Activated T-helper 2 cell treated with anti-CD3 and anti-CD28 coated beads, Interferon-gamma antibody, Interleukin-2, Interleukin-4, amounts not matched to agents 10 μg/mL and 5 μg/mL and 100 μg/mL, durations not matched to agents 14 hours and 24 hours and 36 hours (primary cell): Measurements from ENCODE around the gene MYZAP. TPM values are rescaled to one million over a fixed set of nuclear protein-coding genes. Genes with fewer than 3 reads are reported as not detected.

ENCODE experiments used
- DNase-seq: peaks from one replicate; pipeline ENCODE4 v3.0.0; 2021; ENCODE audit warnings: low spot score
- H3K27ac Mint-ChIP-seq: one replicate; pipeline ENCODE4 v1.8.0; 2021; ENCODE audit warnings: mixed read lengths
- H3K27me3 Mint-ChIP-seq: one replicate; pipeline ENCODE4 v1.8.0; 2021; ENCODE audit warnings: low read depth, mixed read lengths
- H3K36me3 Mint-ChIP-seq: one replicate; pipeline ENCODE4 v1.8.0; 2021; ENCODE audit warnings: low read depth, mixed read lengths
- H3K4me1 Mint-ChIP-seq: one replicate; pipeline ENCODE4 v1.8.0; 2021; ENCODE audit warnings: low read depth, mixed read lengths
- H3K4me3 Mint-ChIP-seq: one replicate; pipeline ENCODE4 v1.8.0; 2021; ENCODE audit warnings: low read depth, mild to moderate bottlenecking, moderate library complexity, mixed read lengths
- H3K9me3 Mint-ChIP-seq: one replicate; pipeline ENCODE4 v1.8.0; 2021; ENCODE audit warnings: mixed read lengths
- intact Hi-C: fragments of 100-400 bp; cut with micrococcal nuclease; formaldehyde crosslinking; loops from one replicate; pipeline ENCODE4 v1.15.1; 2023
- total RNA-seq: library from RNA; stranded (reverse); gene quantifications from 2 replicates; pipeline ENCODE4 v1.2.3, GENCODE V29; 2022

The MYZAP gene
- total RNA-seq = not detected in 2 replicates

- peaks cover 17% of the 10 kb centered on the region for H3K4me1 Mint-ChIP-seq
- H3K4me3 Mint-ChIP-seq = peak within 1 kb of the TSS; percentile 56
- no peaks in the 10 kb centered on the region for H3K36me3 Mint-ChIP-seq
- no peak within 1 kb of the TSS for H3K27ac Mint-ChIP-seq
- H3K9me3 Mint-ChIP-seq = no peaks in the 10 kb centered on the region
- intact Hi-C loops = no loop called here
- peaks cover 24% of the 10 kb centered on the region for H3K27me3 Mint-ChIP-seq
- DNase-seq = peak; percentile 12
These were observed at the start of gene MYZAP for GRCh38 chr15:57591822-57592367. TSS of gene MYZAP (plus strand) at chr15:57591904. CDS start at chr15:57592035, 131 bp downstream.

GRCh38 chr15:57542505-57542817 is 49.2 kb upstream of the MYZAP start:
- DNase-seq = no peak
- peaks cover 5% of the 10 kb centered on the region for H3K27me3 Mint-ChIP-seq
- no peak overlapping the region for H3K27ac Mint-ChIP-seq
- intact Hi-C loops = no loop called here
- H3K9me3 Mint-ChIP-seq = peaks cover 4% of the 10 kb centered on the region
- peaks cover 3% of the 10 kb centered on the region for H3K4me1 Mint-ChIP-seq
- no peak overlapping the region for H3K4me3 Mint-ChIP-seq
- no peaks in the 10 kb centered on the region for H3K36me3 Mint-ChIP-seq

- Mint-ChIP-seq H3K36me3 (no peaks in the 10 kb centered on the region), H3K4me1 (peaks cover 3% of the 10 kb centered on the region)
These were observed 46.7 kb upstream of the MYZAP start for GRCh38 chr15:57544848-57545480.

GRCh38 chr15:57545995-57546394 is 45.7 kb upstream of the MYZAP start:
- Mint-ChIP-seq H3K4me3 (no peak overlapping the region), H3K27ac (no peak overlapping the region), H3K36me3 (no peaks in the 10 kb centered on the region), H3K27me3 (no peaks in the 10 kb centered on the region), H3K9me3 (no peaks in the 10 kb centered on the region), H3K4me1 (no peaks in the 10 kb centered on the region)
- DNase-seq = no peak
- intact Hi-C loops = no loop called here

More at GRCh38 chr15:57544848-57545480, 46.7 kb upstream of the MYZAP start:
- DNase-seq = no peak
- Mint-ChIP-seq H3K4me3 (no peak overlapping the region), H3K9me3 (peaks cover 4% of the 10 kb centered on the region), H3K27ac (no peak overlapping the region), H3K27me3 (peaks cover 1% of the 10 kb centered on the region)
- intact Hi-C loops = no loop called here

- no peak overlapping the region for H3K27ac Mint-ChIP-seq
- no peaks in the 10 kb centered on the region for H3K36me3 Mint-ChIP-seq
- H3K4me1 Mint-ChIP-seq = no peaks in the 10 kb centered on the region
- intact Hi-C loops = no loop called here
- no peaks in the 10 kb centered on the region for H3K27me3 Mint-ChIP-seq
- no peaks in the 10 kb centered on the region for H3K9me3 Mint-ChIP-seq
- no peak for DNase-seq
- no peak overlapping the region for H3K4me3 Mint-ChIP-seq
These were observed 44.4 kb upstream of the MYZAP start for GRCh38 chr15:57547243-57547755.

GRCh38 chr15:57548351-57548750 is 43.4 kb upstream of the MYZAP start:
- no peak overlapping the region for H3K27ac Mint-ChIP-seq
- H3K4me3 Mint-ChIP-seq = no peak overlapping the region
- no peaks in the 10 kb centered on the region for H3K4me1 Mint-ChIP-seq
- no peak for DNase-seq
- intact Hi-C loops = no loop called here
- H3K27me3 Mint-ChIP-seq = no peaks in the 10 kb centered on the region
- no peaks in the 10 kb centered on the region for H3K36me3 Mint-ChIP-seq
- H3K9me3 Mint-ChIP-seq = no peaks in the 10 kb centered on the region

GRCh38 chr15:57548835-57549234 is 42.9 kb upstream of the MYZAP start:
- intact Hi-C loops = no loop called here
- H3K9me3 Mint-ChIP-seq = no peaks in the 10 kb centered on the region
- H3K4me3 Mint-ChIP-seq = no peak overlapping the region
- no peaks in the 10 kb centered on the region for H3K36me3 Mint-ChIP-seq
- no peaks in the 10 kb centered on the region for H3K27me3 Mint-ChIP-seq
- no peak overlapping the region for H3K27ac Mint-ChIP-seq
- no peaks in the 10 kb centered on the region for H3K4me1 Mint-ChIP-seq
- no peak for DNase-seq

- no peak overlapping the region for H3K27ac Mint-ChIP-seq
These were observed 41.8 kb upstream of the MYZAP start for GRCh38 chr15:57549935-57550334.

GRCh38 chr15:57550640-57551039 is 41.1 kb upstream of the MYZAP start:
- no peaks in the 10 kb centered on the region for H3K36me3 Mint-ChIP-seq

More at GRCh38 chr15:57549935-57550334, 41.8 kb upstream of the MYZAP start:
- H3K4me3 Mint-ChIP-seq = no peak overlapping the region
- no peaks in the 10 kb centered on the region for H3K9me3 Mint-ChIP-seq
- H3K36me3 Mint-ChIP-seq = no peaks in the 10 kb centered on the region
- no peaks in the 10 kb centered on the region for H3K27me3 Mint-ChIP-seq
- intact Hi-C loops = no loop called here
- DNase-seq = no peak
- H3K4me1 Mint-ChIP-seq = no peaks in the 10 kb centered on the region

GRCh38 chr15:57551715-57552677 is 39.7 kb upstream of the MYZAP start:
- intact Hi-C loops = no loop called here
- Mint-ChIP-seq H3K4me1 (no peaks in the 10 kb centered on the region), H3K4me3 (no peak overlapping the region), H3K9me3 (no peaks in the 10 kb centered on the region), H3K27me3 (no peaks in the 10 kb centered on the region), H3K36me3 (no peaks in the 10 kb centered on the region), H3K27ac (no peak overlapping the region)
- no peak for DNase-seq

More at GRCh38 chr15:57550640-57551039, 41.1 kb upstream of the MYZAP start:
- no peak for DNase-seq
- intact Hi-C loops = no loop called here
- Mint-ChIP-seq H3K9me3 (no peaks in the 10 kb centered on the region), H3K4me1 (no peaks in the 10 kb centered on the region), H3K27me3 (no peaks in the 10 kb centered on the region), H3K4me3 (no peak overlapping the region), H3K27ac (no peak overlapping the region)

GRCh38 chr15:57552678-57553334 is 38.9 kb upstream of the MYZAP start:
- H3K27ac Mint-ChIP-seq = no peak overlapping the region
- no peaks in the 10 kb centered on the region for H3K27me3 Mint-ChIP-seq
- no peak for DNase-seq
- intact Hi-C loops = no loop called here
- no peak overlapping the region for H3K4me3 Mint-ChIP-seq
- no peaks in the 10 kb centered on the region for H3K4me1 Mint-ChIP-seq
- no peaks in the 10 kb centered on the region for H3K9me3 Mint-ChIP-seq
- H3K36me3 Mint-ChIP-seq = no peaks in the 10 kb centered on the region

- H3K4me3 Mint-ChIP-seq = no peak overlapping the region
- no peaks in the 10 kb centered on the region for H3K36me3 Mint-ChIP-seq
- H3K9me3 Mint-ChIP-seq = no peaks in the 10 kb centered on the region
- no peak overlapping the region for H3K27ac Mint-ChIP-seq
- no peaks in the 10 kb centered on the region for H3K27me3 Mint-ChIP-seq
- intact Hi-C loops = no loop called here
- no peak for DNase-seq
- no peaks in the 10 kb centered on the region for H3K4me1 Mint-ChIP-seq
These were observed 38.2 kb upstream of the MYZAP start for GRCh38 chr15:57553526-57553925.
